ENCODE data around the gene C22orf23.

- TF ChIP-seq EZH2 (IDR thresholded peaks at IDR 0.05; ENCODE audit: low read length) (no peak), CTCF (optimal IDR thresholded peaks at IDR 0.05 in 1 of 3, IDR thresholded peaks at IDR 0.05 in 1 of 3, conservative IDR thresholded peaks at IDR 0.05 in 1 of 3; ENCODE audit: extremely low read depth in 1 of 3, insufficient read depth in 2 of 3, low read length in 3 of 3) (no peak)
Measured at GRCh38 chr22:37932401-37932800, 21.0 kb downstream of the C22orf23 start.
